Common myeloid progenitor, CD34-positive (primary cell): Measurements from ENCODE around the gene TSPAN32.

Experiments used
- CTCF ChIA-PET: fragments of 350-600 bp; sonication (Branson Sonifier 250); formaldehyde crosslinking; loops from one replicate; lab custom pipeline; 2021; ENCODE audit warnings: antibody characterized with exemption; lab: Charles Lee
- POLR2A ChIA-PET: fragments of 350-600 bp; sonication (Branson Sonifier 250); formaldehyde crosslinking; loops from one replicate; lab custom pipeline; 2021; ENCODE audit warnings: antibody characterized with exemption; lab: Charles Lee
- DNase-seq, 3 donors: peaks; one replicate each; pipeline versions ENCODE4 v3.0.0 to v3.0.0-alpha.2; 2013
- H3K27ac ChIP-seq, 2 experiments: 1 replicate in 1 of 2; 2 replicates in 1 of 2; pipeline ENCODE4 v1.7.0; 2013; ENCODE audit warnings: inconsistent platforms in 2 of 2, low read length in 2 of 2, mild to moderate bottlenecking in 2 of 2, low read depth in 1 of 2, moderate library complexity in 1 of 2; ENCODE audit not compliant: severe bottlenecking in 2 of 2, insufficient read depth in 1 of 2, poor library complexity in 1 of 2
- H3K27me3 ChIP-seq, 5 experiments: replicated peaks in 2 of 5; 1 replicate in 3 of 5; 2 replicates in 2 of 5; pipeline versions ENCODE4 v1.6.1 to v1.7.0; 2013; ENCODE audit warnings: low read length in 4 of 5, mild to moderate bottlenecking in 2 of 5, moderate library complexity in 2 of 5, inconsistent platforms in 1 of 5; ENCODE audit not compliant: insufficient read depth in 5 of 5, control insufficient read depth in 4 of 5
- H3K36me3 ChIP-seq, 4 experiments: 1 replicate in 2 of 4; 2 replicates in 2 of 4; pipeline versions ENCODE4 v1.6.1 to v1.7.0; 2013; ENCODE audit warnings: low read length in 3 of 4, control low read depth in 1 of 4, mild to moderate bottlenecking in 1 of 4; ENCODE audit not compliant: control insufficient read depth in 4 of 4, insufficient read depth in 4 of 4
- H3K4me1 ChIP-seq, 4 experiments: 1 replicate in 3 of 4; 2 replicates in 1 of 4; pipeline versions ENCODE4 v1.6.1 to v1.7.1; 2013; ENCODE audit warnings: low read length in 3 of 4, mild to moderate bottlenecking in 3 of 4, control low read depth in 1 of 4, inconsistent platforms in 1 of 4, moderate library complexity in 1 of 4; ENCODE audit not compliant: control insufficient read depth in 4 of 4, insufficient read depth in 4 of 4; ENCODE audit errors: control extremely low read depth in 1 of 4
- H3K4me3 ChIP-seq, 7 experiments: 1 replicate in 4 of 7; 2 replicates in 3 of 7; pipeline versions ENCODE4 v1.5.1 to v1.7.0; 2013; ENCODE audit warnings: mild to moderate bottlenecking in 7 of 7, low read length in 6 of 7, moderate library complexity in 6 of 7, inconsistent platforms in 2 of 7, low read depth in 2 of 7, control low read depth in 1 of 7; ENCODE audit not compliant: insufficient read depth in 4 of 7, control insufficient read depth in 1 of 7; ENCODE audit errors: extremely low read depth in 1 of 7
- H3K9me3 ChIP-seq, 5 experiments: 1 replicate in 4 of 5; 2 replicates in 1 of 5; pipeline versions ENCODE4 v1.6.1 to v1.7.1; 2013; ENCODE audit warnings: low read length in 4 of 5, mild to moderate bottlenecking in 2 of 5, inconsistent platforms in 1 of 5, low read depth in 1 of 5, moderate library complexity in 1 of 5; ENCODE audit not compliant: control insufficient read depth in 4 of 5, insufficient read depth in 2 of 5; ENCODE audit errors: control extremely low read depth in 1 of 5
- WGBS: methylation state at CpG from one replicate; pipeline ENCODE4 v1.1.5; 2013; ENCODE audit not compliant: insufficient coverage; 5-methylcytosine and 5-hydroxymethylcytosine counted together

The TSPAN32 gene

DNA sequence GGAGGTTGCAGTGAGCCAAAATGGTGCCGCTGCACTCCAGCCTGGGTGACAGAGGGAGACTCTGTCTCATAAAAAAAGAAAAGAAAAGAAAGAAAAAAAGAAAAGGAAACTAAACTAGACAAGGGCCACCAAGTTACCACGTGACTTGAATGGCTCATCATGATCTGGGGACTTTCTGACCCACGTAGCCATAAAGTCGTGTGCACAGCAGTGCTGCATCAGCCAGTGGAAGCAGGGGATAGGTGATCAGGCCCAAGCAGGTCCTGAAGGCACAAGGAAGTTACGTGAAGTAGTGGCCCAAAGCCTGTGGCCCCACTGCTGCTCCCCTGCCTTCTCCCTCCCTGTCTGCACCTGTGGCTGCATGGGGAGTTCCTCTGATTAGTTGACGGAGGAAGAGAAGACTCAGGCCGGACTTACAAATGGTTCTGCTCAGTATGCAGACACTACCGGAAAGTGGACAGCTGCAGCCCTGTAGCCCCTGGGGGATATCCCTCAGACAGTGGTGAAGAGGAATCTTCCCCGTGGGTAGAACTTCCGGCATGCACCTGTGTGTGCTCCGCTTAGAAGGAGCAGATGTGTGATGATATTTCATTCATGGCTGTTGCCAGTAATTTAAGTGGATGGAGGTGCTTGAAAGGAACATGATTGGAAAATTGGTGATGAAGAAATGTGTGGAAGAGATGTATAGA is 57.1 kb downstream of the TSPAN32 start:
- CTCF ChIA-PET: no interaction called here
- H3K27me3 ChIP-seq: peaks cover 0 to 18% (median 0%) of the 10 kb centered on the region in 5 experiments
- no peak for DNase-seq
- no peaks in the 10 kb centered on the region for H3K4me1 ChIP-seq
- H3K4me3 ChIP-seq: no peak overlapping the region
- POLR2A ChIA-PET: no interaction called here
- 98% methylated on average over 9 of the region's 11 CpGs for WGBS
- H3K36me3 ChIP-seq: no peaks in the 10 kb centered on the region
- no peak overlapping the region for H3K27ac ChIP-seq
- H3K9me3 ChIP-seq: no peaks in the 10 kb centered on the region

DNA sequence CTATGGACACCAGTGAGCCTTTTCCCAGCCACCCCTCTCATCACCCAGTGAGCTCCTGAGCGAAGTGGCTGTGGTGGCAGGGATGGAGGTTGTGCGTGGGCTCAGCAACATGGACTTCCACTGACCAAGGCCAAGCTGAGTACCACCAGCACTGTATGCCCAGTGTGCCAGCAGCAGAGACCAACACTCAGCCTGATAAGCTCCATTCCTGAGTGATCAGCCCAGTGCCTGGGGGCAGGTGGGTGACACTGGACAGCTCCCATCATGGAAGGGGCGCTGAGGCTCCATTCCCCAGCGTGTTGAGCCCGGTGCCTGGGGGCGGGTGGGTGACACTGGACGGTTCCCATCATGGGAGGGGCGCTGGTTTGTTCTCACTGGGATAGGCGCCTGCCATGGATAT is 57.7 kb downstream of the TSPAN32 start:
- CTCF ChIA-PET: no interaction called here
- POLR2A ChIA-PET: no interaction called here

DNA sequence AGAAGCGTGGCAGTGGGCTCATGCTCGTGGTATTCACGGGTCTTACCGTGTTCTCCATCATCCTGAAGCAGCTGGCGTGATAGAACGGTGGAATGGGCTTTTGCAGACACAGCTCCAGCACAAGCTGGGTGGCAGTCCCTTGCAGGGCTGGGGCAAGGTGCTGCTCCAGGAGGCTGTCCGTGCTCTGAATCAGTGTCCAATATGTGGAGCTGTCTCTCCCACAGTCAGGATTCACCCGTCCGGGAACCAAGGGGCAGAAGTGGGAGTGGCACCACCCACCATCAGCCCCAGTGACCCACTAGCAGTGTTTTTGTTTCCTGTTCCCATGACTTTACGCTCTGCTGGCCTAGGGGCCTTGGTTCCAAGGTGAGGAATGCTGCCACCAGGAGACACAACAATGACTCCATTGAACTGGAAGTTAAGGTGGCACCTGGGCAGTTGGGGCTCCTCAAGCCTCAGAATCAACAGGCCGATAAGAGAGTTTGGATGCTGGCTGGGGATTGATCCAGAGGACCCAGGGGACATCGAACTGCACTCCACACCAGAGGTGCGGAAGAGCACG is 58.3 kb downstream of the TSPAN32 start:
- no peaks in the 10 kb centered on the region for H3K9me3 ChIP-seq
- H3K4me1 ChIP-seq: peaks cover 0 to 3% (median 0%) of the 10 kb centered on the region in 4 experiments
- H3K27me3 ChIP-seq: peaks cover 0 to 18% (median 0%) of the 10 kb centered on the region in 5 experiments
- POLR2A ChIA-PET: no interaction called here
- no peak overlapping the region for H3K27ac ChIP-seq
- no peaks in the 10 kb centered on the region for H3K36me3 ChIP-seq
- CTCF ChIA-PET: no interaction called here
- 97% methylated on average over 14 of the region's 14 CpGs for WGBS
- DNase-seq: no peak
- no peak overlapping the region for H3K4me3 ChIP-seq

More for the DNA sequence above, 57.7 kb downstream of the TSPAN32 start:
- H3K36me3 ChIP-seq: no peaks in the 10 kb centered on the region
- H3K27ac ChIP-seq: no peak overlapping the region
- 97% methylated on average over 9 of the region's 9 CpGs for WGBS
- peaks cover 0 to 18% (median 0%) of the 10 kb centered on the region in 5 experiments for H3K27me3 ChIP-seq
- no peak overlapping the region for H3K4me3 ChIP-seq
- no peaks in the 10 kb centered on the region for H3K9me3 ChIP-seq
- H3K4me1 ChIP-seq: no peaks in the 10 kb centered on the region
- no peak for DNase-seq

DNA sequence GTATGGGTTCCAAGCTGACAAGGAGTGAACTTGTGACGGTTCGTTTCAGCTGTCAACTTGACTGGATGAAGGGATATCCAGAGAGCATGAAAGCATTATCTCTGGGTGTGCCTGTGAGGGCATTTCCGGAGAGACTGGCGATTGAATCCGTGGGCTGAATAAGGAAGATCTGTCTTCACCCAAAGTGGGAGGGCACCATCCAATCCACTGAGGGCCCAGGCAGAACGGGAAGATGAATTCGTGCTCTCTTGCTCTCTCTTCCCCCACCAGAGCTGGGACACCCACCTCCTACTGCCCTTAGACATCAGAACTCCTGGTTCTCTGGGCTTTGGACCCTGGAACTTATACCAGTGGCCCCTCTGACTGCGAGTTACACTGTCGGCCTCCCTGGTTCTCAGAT is 59.8 kb downstream of the TSPAN32 start:
- H3K27me3 ChIP-seq: peaks cover 0 to 18% (median 0%) of the 10 kb centered on the region in 5 experiments
- CTCF ChIA-PET: no interaction called here

DNA sequence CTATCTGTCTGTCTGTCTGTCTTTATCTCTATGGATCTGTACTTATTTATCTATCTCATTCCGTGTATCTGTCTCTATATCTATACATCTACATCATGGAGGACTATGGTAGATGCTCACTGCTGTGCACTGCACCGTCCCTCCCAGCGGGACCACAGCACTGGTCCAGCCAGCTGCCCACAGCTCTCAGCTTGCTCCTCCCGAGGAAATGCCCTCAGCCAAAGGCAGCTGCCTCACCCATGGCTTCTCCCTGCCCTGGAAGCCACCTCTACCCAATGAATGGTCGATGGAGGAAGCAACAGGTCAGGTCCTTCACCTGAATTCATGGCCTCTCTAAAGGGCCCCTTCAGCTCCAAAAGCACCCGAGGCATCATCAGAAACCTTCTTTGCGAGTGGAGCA is 60.6 kb downstream of the TSPAN32 start:
- Histone ChIP-seq H3K9me3 (no peaks in the 10 kb centered on the region), H3K36me3 (no peaks in the 10 kb centered on the region), H3K4me1 (peaks cover 0 to 25% (median 11%) of the 10 kb centered on the region in 4 experiments), H3K27ac (no peak overlapping the region), H3K4me3 (no peak overlapping the region), H3K27me3 (peaks cover 0 to 15% (median 0%) of the 10 kb centered on the region in 5 experiments)
- DNase-seq: no peak
- WGBS: 97% methylated on average over 6 of the region's 7 CpGs
- ChIA-PET CTCF (no interaction called here), POLR2A (interaction anchor here (0.6 to 1.6 kb wide), 2 partner anchors 14 to 37 kb away, joined by 3 to 5 read pairs; partner anchors contain the start of gene CD81)

More for the DNA sequence above, 59.8 kb downstream of the TSPAN32 start:
- H3K36me3 ChIP-seq: no peaks in the 10 kb centered on the region
- no peak for DNase-seq
- 83% methylated on average over 9 of the region's 9 CpGs for WGBS
- no peak overlapping the region for H3K27ac ChIP-seq
- H3K4me3 ChIP-seq: no peak overlapping the region
- peaks cover 0 to 17% (median 7%) of the 10 kb centered on the region in 4 experiments for H3K4me1 ChIP-seq
- no peaks in the 10 kb centered on the region for H3K9me3 ChIP-seq
- POLR2A ChIA-PET: no interaction called here

DNA sequence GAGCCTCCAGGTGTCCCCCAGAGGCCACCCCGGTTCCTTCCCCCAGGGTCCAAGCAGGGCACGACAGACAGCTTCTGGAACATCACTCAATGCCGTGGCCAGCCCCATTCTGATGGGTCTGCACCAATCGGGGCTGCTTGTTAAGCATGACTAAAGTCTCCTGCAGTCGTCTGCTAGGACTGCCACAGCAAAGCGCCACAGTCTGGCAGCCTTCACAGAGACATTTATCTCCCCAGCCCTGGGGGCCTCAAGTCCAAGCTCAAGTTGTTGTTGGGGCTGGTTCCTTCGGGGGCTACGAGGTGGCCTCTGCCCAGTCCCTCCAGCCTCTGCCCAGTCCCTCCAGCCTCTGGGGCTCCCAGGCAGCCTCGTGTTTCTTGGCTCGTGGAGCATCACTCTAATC is 61.3 kb downstream of the TSPAN32 start:
- no peaks in the 10 kb centered on the region for H3K36me3 ChIP-seq
- no peak for DNase-seq
- H3K27me3 ChIP-seq: peaks cover 0 to 15% (median 0%) of the 10 kb centered on the region in 5 experiments
- ChIA-PET CTCF (no interaction called here), POLR2A (interaction anchor here (0.6 to 1.6 kb wide), 2 partner anchors 14 to 37 kb away, joined by 3 to 5 read pairs; partner anchors contain the start of gene CD81)
- 92% methylated on average over 10 of the region's 10 CpGs for WGBS
- H3K4me1 ChIP-seq: peaks cover 0 to 29% (median 14%) of the 10 kb centered on the region in 4 experiments
- no peaks in the 10 kb centered on the region for H3K9me3 ChIP-seq
- no peak overlapping the region for H3K27ac ChIP-seq
- H3K4me3 ChIP-seq: no peak overlapping the region
